ENCODE results near the gene TMED4. TPM values are rescaled to one million over a fixed set of nuclear protein-coding genes. Genes with fewer than 3 reads are reported as not detected.

Gene TMED4
- total RNA-seq, 2 experiments from 2014 or later = 68.6 to 80.5 TPM

GRCh38 chr7:44540592-44541027 is 41.4 kb downstream of the TMED4 start:
- H3K79me2 ChIP-seq (ENCODE audit: insufficient read depth, low read depth, low read length) = no peaks in the 10 kb centered on the region
- H3K36me3 ChIP-seq (ENCODE audit: insufficient read depth, low read length) = no peaks in the 10 kb centered on the region
- H3K4me2 ChIP-seq (ENCODE audit: low read length) = no peak overlapping the region
- no peak for DNase-seq (ENCODE audit: low spot score)
- no peaks in the 10 kb centered on the region for H3K4me1 ChIP-seq (ENCODE audit: insufficient read depth, low read length, poor library complexity, severe bottlenecking)
- H4K20me1 ChIP-seq (ENCODE audit: insufficient read depth, low read length) = no peaks in the 10 kb centered on the region
- POLR2A ChIA-PET = no interaction called here
- H3K9me3 ChIP-seq (ENCODE audit: low read length) = no peaks in the 10 kb centered on the region
- TF ChIP-seq EZH2phosphoT487 (IDR thresholded peaks at IDR 0.05; ENCODE audit: borderline replicate concordance, low read depth, low read length) (no peak), CTCF (conservative IDR thresholded peaks at IDR 0.05; ENCODE audit: low read length) (no peak)
- H3K4me3 ChIP-seq (ENCODE audit: low read depth, low read length, poor library complexity, severe bottlenecking) = no peak overlapping the region
- intact Hi-C loops (cut with micrococcal nuclease; ENCODE audit: unreplicated experiment) = no loop called here
- H2AFZ ChIP-seq (ENCODE audit: low read length) = no peak overlapping the region
- no peak overlapping the region for H3K27ac ChIP-seq (ENCODE audit: low read depth, low read length, poor library complexity, severe bottlenecking)
- H3K9me2 ChIP-seq (ENCODE audit: insufficient read depth, low read length) = no peaks in the 10 kb centered on the region
- CTCF ChIA-PET (ENCODE audit: unreplicated experiment) = no interaction called here
- no TSS peak for BruUV-seq (replicated peaks)

- no peaks in the 10 kb centered on the region for H4K20me1 ChIP-seq (ENCODE audit: insufficient read depth, low read length)
- H3K27ac ChIP-seq (ENCODE audit: low read depth, low read length, poor library complexity, severe bottlenecking) = no peak overlapping the region
- H3K79me2 ChIP-seq (ENCODE audit: insufficient read depth, low read depth, low read length) = no peaks in the 10 kb centered on the region
- TF ChIP-seq CTCF (conservative IDR thresholded peaks at IDR 0.05; ENCODE audit: low read length) (no peak), EZH2phosphoT487 (IDR thresholded peaks at IDR 0.05; ENCODE audit: borderline replicate concordance, low read depth, low read length) (no peak)
- DNase-seq (ENCODE audit: low spot score) = no peak
- intact Hi-C loops (cut with micrococcal nuclease; ENCODE audit: unreplicated experiment) = no loop called here
- H3K4me1 ChIP-seq (ENCODE audit: insufficient read depth, low read length, poor library complexity, severe bottlenecking) = no peaks in the 10 kb centered on the region
- no peak overlapping the region for H3K4me2 ChIP-seq (ENCODE audit: low read length)
- H3K36me3 ChIP-seq (ENCODE audit: insufficient read depth, low read length) = no peaks in the 10 kb centered on the region
- POLR2A ChIA-PET = no interaction called here
- H2AFZ ChIP-seq (ENCODE audit: low read length) = no peak overlapping the region
- BruUV-seq (replicated peaks) = no TSS peak
- no peaks in the 10 kb centered on the region for H3K9me2 ChIP-seq (ENCODE audit: insufficient read depth, low read length)
- CTCF ChIA-PET (ENCODE audit: unreplicated experiment) = no interaction called here
- H3K4me3 ChIP-seq (ENCODE audit: low read depth, low read length, poor library complexity, severe bottlenecking) = no peak overlapping the region
- H3K9me3 ChIP-seq (ENCODE audit: low read length) = no peaks in the 10 kb centered on the region
Observed at GRCh38 chr7:44539669-44540506, 42.1 kb downstream of the TMED4 start.
